NCI-H2029 (cell line): Measurements from ENCODE around the gene ST6GALNAC1.
"Not testable (repeated sequence)": the region's sequence is repeated elsewhere in the genome, so short reads cannot be mapped to it uniquely, and the experiment has no call there.

Source experiments
- DNase-seq: peaks from one replicate; lab custom pipeline; 2025; lab: John Stamatoyannopoulos, UW

ST6GALNAC1 gene

DNA sequence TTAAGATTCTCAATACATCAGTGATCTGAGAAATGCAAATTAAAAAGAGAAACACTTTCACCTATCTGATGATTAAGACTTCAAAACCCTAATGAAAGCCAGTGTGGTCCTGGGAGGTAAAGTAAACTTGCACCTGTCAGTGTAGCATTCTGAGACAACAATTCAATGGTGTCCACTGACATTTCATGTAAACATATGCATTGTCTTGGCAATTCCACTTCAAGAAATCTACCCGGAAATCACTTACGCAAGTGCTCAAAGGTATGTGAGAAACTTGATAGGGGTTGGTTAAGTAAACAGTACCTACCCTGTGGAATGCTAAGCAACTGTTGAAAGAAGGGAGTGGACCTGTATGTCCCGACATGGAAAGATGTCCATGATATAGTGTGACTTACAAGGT, 2.1 kb downstream of the ST6GALNAC1 start:
- DNase-seq = no peak

- DNase-seq = no peak
Measured at GRCh38 chr17:76640550-76641380, 2.8 kb downstream of the ST6GALNAC1 start.

DNA sequence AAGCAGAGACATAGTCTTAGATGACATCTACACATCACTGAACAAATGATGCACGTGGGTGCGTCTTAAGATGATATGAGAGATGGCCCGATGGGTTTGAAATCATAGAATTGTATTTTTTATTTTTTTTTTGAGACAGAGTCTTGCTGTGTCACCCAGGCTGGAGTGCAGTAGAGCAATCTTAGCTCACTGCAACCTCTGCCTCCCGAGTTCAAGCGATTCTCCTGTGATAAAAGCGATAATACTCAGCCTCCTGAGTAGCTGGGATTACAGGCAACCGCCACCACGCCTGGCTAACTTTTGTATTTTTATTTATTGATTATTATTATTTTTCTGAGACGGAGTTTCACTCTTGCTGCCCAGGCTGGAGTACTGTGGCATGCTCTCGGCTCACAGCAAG, 5.3 kb downstream of the ST6GALNAC1 start:
- no peak for DNase-seq

GRCh38 chr17:76636486-76637206, 6.9 kb downstream of the ST6GALNAC1 start:
- DNase-seq = not testable (repeated sequence)

DNA sequence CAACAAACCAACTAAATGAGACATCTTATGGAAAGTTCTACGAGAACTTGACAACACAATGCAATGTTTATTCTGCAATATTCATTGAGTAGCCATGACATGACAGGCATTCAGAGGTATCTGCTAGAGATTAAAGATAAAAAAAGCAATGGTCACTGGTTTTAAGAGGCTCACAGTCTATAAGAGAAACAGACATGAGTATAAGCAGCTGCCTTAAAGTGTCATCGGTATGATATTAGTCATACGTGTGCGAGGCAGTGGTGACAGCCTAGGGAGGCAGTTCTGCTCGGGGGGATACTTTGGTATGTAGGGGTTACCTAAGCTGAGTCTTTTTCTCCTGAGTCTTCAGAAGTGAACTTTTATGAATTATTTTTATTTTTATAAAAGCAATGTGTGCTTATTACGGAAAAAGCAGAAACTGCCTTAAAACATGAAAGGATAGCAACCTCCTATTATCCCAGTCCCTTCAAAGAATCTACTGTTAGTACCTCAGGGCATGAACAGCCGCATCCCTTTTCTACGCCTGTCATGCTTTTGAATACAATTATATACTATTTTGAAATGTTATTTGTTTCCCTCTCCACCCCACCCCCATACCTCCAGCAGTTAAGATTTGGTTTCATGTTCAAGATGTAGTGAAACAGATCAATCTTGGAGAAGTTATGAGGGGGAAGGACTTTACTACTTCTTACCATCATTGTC, 7.7 kb downstream of the ST6GALNAC1 start:
- no peak for DNase-seq

DNA sequence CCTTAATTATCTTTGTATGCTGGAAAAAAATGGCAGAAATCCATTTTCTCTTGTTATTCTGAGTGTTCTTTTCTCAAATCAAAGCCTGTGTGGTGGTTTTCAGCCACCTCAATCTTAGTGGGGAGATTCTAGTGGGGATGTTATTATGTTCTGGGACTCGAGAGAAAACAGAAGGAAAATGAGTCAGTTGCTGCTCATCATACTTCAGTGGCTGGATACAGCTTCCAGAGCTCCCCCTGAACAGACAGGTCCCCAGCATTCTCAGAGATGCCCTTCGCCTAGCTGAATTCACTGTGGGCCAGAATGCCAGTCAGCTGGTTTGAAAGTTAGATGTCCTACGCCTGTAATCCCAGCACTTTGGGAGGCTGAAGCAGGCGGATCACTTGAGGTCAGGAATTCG, 8.5 kb downstream of the ST6GALNAC1 start:
- DNase-seq = no peak

DNA sequence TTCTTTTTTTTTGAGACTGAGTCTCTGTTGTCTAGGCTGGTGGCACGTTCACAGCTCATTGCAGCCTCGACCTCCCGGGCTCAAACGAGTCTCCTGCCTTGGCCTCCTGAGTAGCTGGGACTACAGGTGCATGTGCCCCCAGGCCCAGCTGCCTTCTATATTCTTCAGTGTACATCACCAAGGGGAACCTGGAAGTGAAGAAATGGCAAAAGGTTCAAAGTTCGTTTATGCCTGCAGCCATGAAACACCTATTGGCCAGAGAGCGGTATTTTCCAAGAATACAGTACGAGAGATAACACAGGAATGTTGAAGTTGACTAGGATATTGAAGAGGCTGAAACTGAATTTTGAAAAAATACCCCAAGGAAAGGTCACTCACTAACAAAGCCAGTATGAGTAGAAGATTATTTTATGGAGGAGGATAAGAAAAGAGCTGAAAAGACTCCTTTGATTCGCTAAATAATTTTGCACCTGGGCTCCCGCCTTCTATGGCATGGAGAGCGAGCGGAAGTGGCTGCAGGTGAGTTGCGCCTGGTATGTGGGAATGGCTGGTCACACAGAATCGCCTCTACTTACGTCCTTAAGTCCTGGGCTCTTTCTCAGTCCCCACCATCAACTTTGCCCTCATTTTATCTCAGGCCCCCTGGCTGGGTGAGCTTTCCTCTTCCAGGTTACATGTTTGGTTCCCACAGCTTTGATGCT, 9.8 kb downstream of the ST6GALNAC1 start:
- DNase-seq = no peak

DNA sequence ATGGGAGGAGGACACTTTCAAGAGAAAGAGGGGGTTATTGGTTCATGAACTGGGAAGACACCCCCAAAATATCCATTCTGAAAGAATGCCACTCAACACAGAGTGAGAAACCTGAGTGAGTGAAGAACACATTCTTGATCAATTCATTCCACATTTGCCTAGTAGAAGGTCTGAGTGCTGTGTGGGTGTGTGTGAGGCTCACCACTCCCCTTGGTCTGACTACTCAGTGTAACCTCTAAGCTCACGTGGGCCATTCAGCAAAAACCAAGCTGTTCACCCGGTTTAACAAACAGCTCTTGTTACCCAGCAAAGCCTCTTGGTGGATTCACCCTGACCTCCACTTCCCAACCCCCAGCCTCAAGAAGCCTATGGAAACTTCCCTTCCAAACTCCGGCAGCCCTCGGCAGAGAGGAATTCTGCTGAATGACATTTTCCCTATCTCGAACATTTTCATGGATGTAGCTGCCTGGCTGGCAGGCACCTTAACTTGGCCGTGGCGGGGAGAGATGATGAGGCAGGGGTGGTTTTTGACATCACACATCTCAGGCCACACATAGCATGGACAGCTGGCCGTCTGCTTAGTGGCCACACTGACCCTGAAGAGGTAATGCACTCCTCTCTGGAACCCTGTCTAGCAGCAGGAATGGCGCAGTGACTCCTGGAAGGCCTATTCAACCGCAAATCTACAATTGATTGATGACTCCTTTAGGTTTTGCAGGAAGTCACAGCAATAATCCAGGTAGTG, 11.6 kb downstream of the ST6GALNAC1 start:
- DNase-seq = no peak

DNA sequence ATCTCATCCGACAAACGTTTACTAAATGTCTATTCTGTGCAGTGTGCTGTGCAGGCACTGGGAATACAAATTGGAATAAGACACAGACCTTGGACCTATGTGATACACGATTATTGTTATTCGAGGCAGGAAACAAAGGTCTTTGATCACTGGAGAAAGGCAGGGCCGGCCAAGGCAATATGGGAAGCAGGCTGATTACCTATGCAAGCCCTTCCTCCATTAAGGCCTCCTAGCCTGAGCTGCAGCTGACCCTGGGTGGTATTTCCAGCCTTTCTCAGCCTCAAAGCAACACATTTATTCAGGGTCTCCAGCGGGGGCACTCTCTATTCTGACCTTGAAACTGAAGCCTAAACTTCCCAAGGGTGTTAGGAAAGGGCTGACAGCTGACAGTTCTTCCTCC, 13.4 kb downstream of the ST6GALNAC1 start:
- DNase-seq = no peak

- DNase-seq = no peak
Measured at GRCh38 chr17:76627510-76627909, 16.0 kb downstream of the ST6GALNAC1 start.

DNA sequence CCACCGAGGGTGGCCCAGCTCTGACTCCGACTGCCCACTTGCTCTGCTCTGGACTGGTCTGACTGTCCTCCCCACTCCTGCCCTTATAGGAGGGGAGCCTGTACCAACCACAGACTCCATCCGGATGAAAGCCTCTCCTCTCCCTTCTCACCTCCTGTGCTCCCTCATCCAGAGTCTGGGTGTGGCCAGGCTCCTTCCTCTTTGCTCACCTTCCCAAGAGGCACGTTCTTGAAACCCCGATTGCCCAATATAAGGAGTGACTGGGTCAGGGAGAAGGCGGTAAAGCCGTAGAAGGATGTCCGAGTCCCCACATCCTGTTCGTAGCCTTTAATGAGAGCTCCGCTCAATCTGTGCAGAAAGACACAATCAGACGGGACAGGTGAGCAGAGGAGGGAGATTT, 17.1 kb downstream of the ST6GALNAC1 start:
- DNase-seq = no peak

GRCh38 chr17:76625496-76625895, 18.1 kb downstream of the ST6GALNAC1 start:
- DNase-seq = no peak

DNA sequence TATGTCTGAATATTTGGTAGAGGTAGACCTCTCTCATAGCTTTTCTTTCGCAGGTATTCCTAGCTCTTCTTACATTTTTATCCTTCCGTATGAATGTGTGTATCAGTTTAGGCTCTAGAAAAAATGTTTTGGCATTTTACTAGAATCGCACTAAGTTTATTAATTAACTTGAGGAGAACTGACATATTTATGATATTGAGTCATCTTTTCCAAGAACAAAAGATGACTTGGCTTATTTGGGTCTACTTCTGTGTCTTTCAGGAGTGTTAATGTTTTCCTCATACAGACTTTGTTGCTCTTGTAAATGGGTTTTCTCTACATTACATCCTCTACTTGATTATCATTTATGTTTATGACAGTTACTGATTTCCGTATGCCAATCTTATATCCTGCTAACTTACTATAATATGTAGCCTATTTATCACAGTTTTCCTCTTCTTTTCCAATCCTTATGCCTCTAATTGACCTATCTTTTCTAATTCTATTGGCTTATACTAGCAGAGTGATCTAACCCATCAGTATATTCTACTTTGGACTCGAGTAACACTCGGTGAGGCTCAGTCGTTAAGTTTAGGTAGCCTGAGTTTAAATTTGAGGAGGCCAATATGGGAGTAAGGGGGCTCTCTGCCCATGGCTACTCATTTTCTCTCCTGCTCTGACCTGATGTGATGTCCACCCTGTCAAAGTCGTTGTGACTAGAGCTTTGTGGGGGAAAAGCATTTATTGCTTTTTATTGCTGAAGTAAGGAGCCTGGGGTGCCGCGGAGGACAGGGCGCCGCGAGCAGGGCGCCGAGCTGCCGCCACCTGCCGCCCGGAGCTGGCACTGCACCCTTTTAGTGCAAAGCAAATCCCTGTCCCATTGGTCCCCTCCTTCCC, 20.0 kb downstream of the ST6GALNAC1 start:
- DNase-seq = peak; percentile 18

- DNase-seq = no peak
Measured at GRCh38 chr17:76617838-76618237, 25.7 kb downstream of the ST6GALNAC1 start.

GRCh38 chr17:76614912-76615617, 28.5 kb downstream of the ST6GALNAC1 start:
- no peak for DNase-seq

GRCh38 chr17:76614064-76614759, 29.3 kb downstream of the ST6GALNAC1 start:
- not testable (repeated sequence) for DNase-seq

DNA sequence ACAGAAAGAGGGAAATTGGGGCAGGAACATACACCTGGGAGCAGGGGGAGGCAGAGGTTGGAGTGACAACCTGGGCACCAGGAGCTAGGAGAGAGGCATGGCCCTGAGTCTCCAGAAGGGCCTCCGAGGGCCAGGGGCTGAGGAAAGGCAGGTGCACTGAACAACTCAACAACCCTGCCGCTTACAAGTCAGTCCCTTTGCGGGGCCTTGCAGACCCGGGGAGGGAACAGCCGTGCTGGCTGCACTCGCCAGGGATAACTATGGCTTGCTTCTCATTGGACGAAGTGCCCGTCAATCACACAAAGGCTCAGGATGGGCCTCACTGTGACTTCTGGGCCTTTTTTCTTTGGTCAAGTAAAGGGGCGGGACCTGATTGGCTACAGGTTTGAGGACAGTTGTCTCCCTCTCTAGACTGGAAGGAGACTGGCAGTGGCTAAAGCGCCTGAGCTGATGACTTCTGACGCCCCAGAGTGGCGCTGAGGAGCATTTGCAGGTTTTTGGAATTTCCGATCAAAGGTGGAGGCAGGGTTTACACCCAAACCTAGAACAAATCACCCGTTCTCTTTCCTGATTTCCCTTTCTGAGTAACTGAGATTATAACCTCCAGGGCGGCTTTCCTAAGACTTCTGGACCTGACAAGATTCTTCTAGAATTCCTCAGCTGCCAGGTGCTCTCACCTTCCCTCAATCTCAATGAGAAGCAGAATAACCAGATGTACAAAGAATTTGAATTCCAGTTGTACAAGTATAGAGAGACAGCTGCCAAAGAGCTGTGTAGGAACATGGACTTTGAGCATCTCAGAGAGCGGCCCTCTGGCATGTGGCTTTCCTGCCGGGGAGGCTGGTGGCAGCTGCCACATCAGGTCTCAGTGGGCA, 30.3 kb downstream of the ST6GALNAC1 start:
- DNase-seq = no peak

DNA sequence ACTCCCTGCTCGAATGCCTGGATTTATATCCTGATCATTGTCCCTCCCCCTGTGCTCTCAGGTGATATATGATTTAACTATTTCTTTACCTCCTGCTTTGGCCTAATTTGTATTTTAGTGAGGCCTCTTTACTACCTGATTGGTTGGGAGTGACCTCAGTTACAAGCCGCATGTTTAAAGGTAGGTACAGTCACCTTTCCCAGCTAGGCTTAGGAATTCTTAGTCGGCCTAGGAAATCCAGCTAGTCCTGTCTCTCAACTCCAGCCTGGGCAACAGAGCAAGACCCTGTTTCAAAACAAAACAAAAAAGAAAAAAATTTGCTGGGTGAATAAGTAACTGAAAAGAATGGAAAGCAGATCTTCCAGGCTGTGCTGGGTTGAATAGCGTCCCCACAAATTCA, 31.1 kb downstream of the ST6GALNAC1 start:
- DNase-seq = no peak
